Ishikawa (cell line): ENCODE measurements around the gene CHRNB4.

ENCODE experiments used
- CEBPB ChIP-seq: IDR thresholded peaks from 2 replicates; pipeline ENCODE4 v1.6.1; 2012
- CREB1 ChIP-seq: IDR thresholded peaks from 2 replicates; pipeline ENCODE4 v1.6.1; 2012; ENCODE audit warnings: low read depth
- EGR1 ChIP-seq: IDR thresholded peaks from 2 replicates; pipeline ENCODE4 v1.6.1; 2012
- EP300 ChIP-seq: IDR thresholded peaks from 2 replicates; pipeline ENCODE4 v1.6.1; 2012; ENCODE audit warnings: borderline replicate concordance
- FOXM1 ChIP-seq: IDR thresholded peaks from 2 replicates; pipeline ENCODE4 v1.6.1; 2012; ENCODE audit warnings: low read depth, borderline replicate concordance
- MAX ChIP-seq: IDR thresholded peaks from 2 replicates; pipeline ENCODE4 v1.6.1; 2012
- NFIC ChIP-seq: IDR thresholded peaks from 2 replicates; pipeline ENCODE4 v1.6.1; 2012
- RAD21 ChIP-seq: IDR thresholded peaks from 2 replicates; pipeline ENCODE4 v1.6.1; 2012; ENCODE audit warnings: low read depth
- REST ChIP-seq: IDR thresholded peaks from 2 replicates; pipeline ENCODE4 v1.6.1; 2012; ENCODE audit warnings: low read depth, mild to moderate bottlenecking
- TAF1 ChIP-seq: IDR thresholded peaks from 2 replicates; pipeline ENCODE4 v1.6.1; 2012; ENCODE audit warnings: low read depth, mild to moderate bottlenecking
- TCF12 ChIP-seq: IDR thresholded peaks from 2 replicates; pipeline ENCODE4 v1.6.1; 2012; ENCODE audit warnings: low read depth
- TEAD4 ChIP-seq: IDR thresholded peaks from 2 replicates; pipeline ENCODE4 v1.6.1; 2012
- USF1 ChIP-seq: IDR thresholded peaks from 2 replicates; pipeline ENCODE4 v1.6.1; 2012
- YY1 ChIP-seq: IDR thresholded peaks from 2 replicates; pipeline ENCODE4 v1.6.1; 2012; ENCODE audit warnings: low read depth
- ZBTB7A ChIP-seq: IDR thresholded peaks from 2 replicates; pipeline ENCODE4 v1.6.1; 2012; ENCODE audit warnings: low read depth

CHRNB4 gene

GRCh38 chr15:78619022-78619950 is 21.7 kb downstream of the CHRNB4 start:
- TF ChIP-seq EGR1, result no peak
- TF ChIP-seq USF1, result no peak
- TF ChIP-seq MAX, result 0 out of 2 replicates have a peak, but pooled peaks have one; percentile 19

DNA sequence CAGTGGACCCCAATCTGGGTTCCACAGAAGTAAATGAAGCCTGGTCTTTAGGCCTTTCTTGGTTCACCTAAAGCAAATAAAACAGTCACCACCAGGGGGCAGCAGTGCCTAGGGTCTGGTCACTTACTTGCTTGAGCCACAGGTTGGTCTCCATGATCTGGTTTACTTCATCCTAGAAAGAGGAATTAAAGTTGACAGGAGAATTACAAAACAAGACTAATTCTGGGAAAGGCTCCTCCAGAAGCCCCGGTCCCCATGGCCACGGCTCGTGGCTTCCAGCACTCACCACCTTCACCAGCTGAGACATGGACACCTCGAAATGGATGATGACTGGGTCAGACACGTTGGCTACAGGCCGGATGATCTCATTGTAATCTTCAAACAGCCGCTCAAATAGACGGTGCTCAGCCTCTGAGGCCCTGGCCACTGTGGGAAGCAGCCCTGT is 22.5 kb downstream of the CHRNB4 start:
- TF ChIP-seq NFIC, result no peak
- peak; percentile 89 for TF ChIP-seq RAD21

GRCh38 chr15:78618064-78618463 is 22.9 kb downstream of the CHRNB4 start:
- TF ChIP-seq CREB1 (no peak), NFIC (no peak), TEAD4 (no peak), TAF1 (no peak), RAD21 (no peak), MAX (no peak), USF1 (no peak), YY1 (no peak), CEBPB (no peak)

DNA sequence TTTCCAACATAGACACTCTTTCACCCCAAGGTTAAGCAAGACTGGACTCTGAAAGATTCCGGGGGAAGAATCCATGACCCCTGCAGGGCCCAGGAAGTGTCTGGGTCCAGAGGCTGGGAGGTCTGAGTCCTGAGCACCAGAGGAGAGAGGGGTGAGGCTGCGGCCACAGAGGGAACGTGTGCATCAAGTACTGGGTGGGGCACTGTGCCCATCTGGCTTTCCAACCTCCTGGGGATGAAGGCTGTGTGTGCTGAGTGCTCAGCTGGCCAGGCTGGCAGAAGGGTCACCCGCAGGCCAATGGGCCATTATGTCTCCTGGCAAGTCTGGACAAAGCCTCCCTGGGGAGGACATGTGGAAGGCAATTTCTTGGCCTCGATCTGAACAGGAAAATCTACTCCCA is 23.5 kb downstream of the CHRNB4 start:
- TF ChIP-seq RAD21 (no peak), TCF12 (no peak), CREB1 (no peak), REST (no peak), EP300 (no peak), TAF1 (no peak), EGR1 (no peak), ZBTB7A (no peak)

DNA sequence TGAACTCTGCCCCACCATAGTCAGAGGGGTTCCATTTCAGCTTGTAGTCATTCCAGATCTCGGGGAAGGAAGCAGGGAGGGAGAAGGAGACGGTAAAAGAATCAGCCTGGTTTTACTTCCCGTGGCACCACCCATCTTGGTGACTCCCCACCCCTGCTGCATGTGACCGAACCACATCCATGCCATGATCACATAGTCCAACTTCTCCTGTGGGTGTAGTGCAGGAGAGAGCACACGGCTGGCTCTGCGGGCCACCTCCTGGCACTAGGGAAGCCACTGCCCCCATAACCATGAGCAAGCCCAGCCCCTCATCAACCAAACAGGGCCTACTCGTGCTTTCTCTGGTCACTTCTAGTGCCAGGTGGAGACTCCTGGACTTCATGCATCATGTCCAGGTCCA is 23.9 kb downstream of the CHRNB4 start:
- no peak for TF ChIP-seq TCF12
- no peak for TF ChIP-seq TAF1
- TF ChIP-seq NFIC, result no peak
- no peak for TF ChIP-seq TEAD4
- TF ChIP-seq REST, result no peak
- TF ChIP-seq CREB1, result no peak
- no peak for TF ChIP-seq EP300
- no peak for TF ChIP-seq FOXM1
- no peak for TF ChIP-seq CEBPB
- TF ChIP-seq ZBTB7A, result no peak
- TF ChIP-seq MAX, result no peak

DNA sequence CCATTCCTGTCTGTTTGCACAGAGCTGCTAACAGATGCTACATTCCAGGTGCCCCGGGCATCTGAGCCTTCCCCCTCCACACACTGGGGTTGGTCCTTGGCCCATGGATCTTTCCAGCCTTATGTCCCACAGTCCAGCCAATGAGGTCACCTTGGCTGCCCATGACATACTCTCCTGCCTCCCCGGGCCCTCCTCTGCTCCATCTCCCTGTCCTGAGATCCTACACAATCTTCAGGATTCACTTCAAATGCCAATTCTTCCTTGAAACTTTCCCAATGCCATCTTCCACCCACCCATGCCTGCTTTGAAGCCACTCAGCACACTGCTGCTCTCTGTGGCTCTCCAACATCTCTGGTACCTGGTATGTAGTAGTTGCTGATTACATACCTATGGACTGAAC is 24.5 kb downstream of the CHRNB4 start:
- no peak for TF ChIP-seq TEAD4
- TF ChIP-seq FOXM1, result no peak
- TF ChIP-seq TCF12, result no peak
- no peak for TF ChIP-seq MAX
- TF ChIP-seq ZBTB7A, result no peak
- no peak for TF ChIP-seq CREB1
- TF ChIP-seq CEBPB, result no peak
- TF ChIP-seq USF1, result no peak
